ENCODE data around the gene C11orf91.

DNA sequence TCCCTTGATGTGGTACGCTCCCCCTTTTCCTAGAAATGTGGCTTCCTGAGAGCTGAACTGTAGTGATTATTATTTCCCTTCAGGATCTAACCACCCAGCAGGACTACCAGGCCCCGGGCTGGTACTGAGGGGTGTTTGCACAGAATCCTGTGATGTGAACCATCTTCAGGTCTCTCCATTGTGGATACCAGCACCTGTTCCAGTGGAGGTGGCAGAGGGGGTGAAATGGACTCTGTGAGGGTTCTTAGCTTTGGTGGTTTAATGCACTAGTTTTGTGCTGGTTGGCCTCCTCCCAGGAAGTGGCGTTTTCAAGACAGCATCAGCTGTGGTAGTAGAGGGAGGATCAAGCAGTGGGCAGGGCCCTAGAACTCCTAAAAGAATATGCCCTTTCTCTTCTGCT lies 18.6 kb downstream of the C11orf91 start:
- TF ChIP-seq, protein P1, sequence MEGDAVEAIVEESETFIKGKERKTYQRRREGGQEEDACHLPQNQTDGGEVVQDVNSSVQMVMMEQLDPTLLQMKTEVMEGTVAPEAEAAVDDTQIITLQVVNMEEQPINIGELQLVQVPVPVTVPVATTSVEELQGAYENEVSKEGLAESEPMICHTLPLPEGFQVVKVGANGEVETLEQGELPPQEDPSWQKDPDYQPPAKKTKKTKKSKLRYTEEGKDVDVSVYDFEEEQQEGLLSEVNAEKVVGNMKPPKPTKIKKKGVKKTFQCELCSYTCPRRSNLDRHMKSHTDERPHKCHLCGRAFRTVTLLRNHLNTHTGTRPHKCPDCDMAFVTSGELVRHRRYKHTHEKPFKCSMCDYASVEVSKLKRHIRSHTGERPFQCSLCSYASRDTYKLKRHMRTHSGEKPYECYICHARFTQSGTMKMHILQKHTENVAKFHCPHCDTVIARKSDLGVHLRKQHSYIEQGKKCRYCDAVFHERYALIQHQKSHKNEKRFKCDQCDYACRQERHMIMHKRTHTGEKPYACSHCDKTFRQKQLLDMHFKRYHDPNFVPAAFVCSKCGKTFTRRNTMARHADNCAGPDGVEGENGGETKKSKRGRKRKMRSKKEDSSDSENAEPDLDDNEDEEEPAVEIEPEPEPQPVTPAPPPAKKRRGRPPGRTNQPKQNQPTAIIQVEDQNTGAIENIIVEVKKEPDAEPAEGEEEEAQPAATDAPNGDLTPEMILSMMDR (IDR thresholded peaks at IDR 0.05; ENCODE audit: low read depth, low read length, missing input control): no peak
- TF ChIP-seq, protein P2, sequence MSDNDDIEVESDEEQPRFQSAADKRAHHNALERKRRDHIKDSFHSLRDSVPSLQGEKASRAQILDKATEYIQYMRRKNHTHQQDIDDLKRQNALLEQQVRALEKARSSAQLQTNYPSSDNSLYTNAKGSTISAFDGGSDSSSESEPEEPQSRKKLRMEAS (IDR thresholded peaks at IDR 0.05): no peak
- TF ChIP-seq JUND (IDR thresholded peaks at IDR 0.05) (no peak), SP1 (IDR thresholded peaks at IDR 0.05) (no peak), RXRA (IDR thresholded peaks at IDR 0.05) (no peak), GABPA (IDR thresholded peaks at IDR 0.05 in 1 of 2, conservative IDR thresholded peaks at IDR 0.05 in 1 of 2) (no peak), YY1 (IDR thresholded peaks at IDR 0.05) (no peak), RAD21 (IDR thresholded peaks at IDR 0.05) (no peak), TAF1 (conservative IDR thresholded peaks at IDR 0.05) (no peak)
- TF ChIP-seq, protein P3, sequence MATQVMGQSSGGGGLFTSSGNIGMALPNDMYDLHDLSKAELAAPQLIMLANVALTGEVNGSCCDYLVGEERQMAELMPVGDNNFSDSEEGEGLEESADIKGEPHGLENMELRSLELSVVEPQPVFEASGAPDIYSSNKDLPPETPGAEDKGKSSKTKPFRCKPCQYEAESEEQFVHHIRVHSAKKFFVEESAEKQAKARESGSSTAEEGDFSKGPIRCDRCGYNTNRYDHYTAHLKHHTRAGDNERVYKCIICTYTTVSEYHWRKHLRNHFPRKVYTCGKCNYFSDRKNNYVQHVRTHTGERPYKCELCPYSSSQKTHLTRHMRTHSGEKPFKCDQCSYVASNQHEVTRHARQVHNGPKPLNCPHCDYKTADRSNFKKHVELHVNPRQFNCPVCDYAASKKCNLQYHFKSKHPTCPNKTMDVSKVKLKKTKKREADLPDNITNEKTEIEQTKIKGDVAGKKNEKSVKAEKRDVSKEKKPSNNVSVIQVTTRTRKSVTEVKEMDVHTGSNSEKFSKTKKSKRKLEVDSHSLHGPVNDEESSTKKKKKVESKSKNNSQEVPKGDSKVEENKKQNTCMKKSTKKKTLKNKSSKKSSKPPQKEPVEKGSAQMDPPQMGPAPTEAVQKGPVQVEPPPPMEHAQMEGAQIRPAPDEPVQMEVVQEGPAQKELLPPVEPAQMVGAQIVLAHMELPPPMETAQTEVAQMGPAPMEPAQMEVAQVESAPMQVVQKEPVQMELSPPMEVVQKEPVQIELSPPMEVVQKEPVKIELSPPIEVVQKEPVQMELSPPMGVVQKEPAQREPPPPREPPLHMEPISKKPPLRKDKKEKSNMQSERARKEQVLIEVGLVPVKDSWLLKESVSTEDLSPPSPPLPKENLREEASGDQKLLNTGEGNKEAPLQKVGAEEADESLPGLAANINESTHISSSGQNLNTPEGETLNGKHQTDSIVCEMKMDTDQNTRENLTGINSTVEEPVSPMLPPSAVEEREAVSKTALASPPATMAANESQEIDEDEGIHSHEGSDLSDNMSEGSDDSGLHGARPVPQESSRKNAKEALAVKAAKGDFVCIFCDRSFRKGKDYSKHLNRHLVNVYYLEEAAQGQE (IDR thresholded peaks at IDR 0.05): no peak
- TF ChIP-seq, protein P4, sequence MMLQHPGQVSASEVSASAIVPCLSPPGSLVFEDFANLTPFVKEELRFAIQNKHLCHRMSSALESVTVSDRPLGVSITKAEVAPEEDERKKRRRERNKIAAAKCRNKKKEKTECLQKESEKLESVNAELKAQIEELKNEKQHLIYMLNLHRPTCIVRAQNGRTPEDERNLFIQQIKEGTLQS (IDR thresholded peaks at IDR 0.05): no peak

Measured in liver (tissue), 3 donors.